Transverse colon (tissue), 4 donors: ENCODE results near the gene CNPY2. TPM values are rescaled to one million over a fixed set of nuclear protein-coding genes. Genes with fewer than 3 reads are reported as not detected.

ENCODE experiments used
- DNase-seq: peaks from one replicate; pipeline ENCODE4 v3.0.0-alpha.2; 2019
- H3K27ac ChIP-seq, 4 donors: fragments of 200-600 bp; sonication (generic); 2 replicates each; pipeline ENCODE4 v1.5.1; 2016 to 2018; ENCODE audit warnings: inconsistent platforms in 4 of 4
- H3K27me3 ChIP-seq: fragments of 200-600 bp; sonication (generic); 2 replicates; pipeline ENCODE4 v1.5.1; 2017; ENCODE audit warnings: inconsistent platforms
- H3K36me3 ChIP-seq, 4 donors: fragments of 200-600 bp; sonication (generic); 2 replicates each; pipeline ENCODE4 v1.5.1; 2017 to 2019; ENCODE audit warnings: inconsistent platforms in 4 of 4
- H3K4me1 ChIP-seq, 4 donors: fragments of 200-600 bp; sonication (generic); 2 replicates each; pipeline ENCODE4 v1.5.1; 2017 to 2020; ENCODE audit warnings: inconsistent platforms in 4 of 4
- H3K4me3 ChIP-seq, 4 donors: fragments of 200-600 bp; sonication (generic); 1 replicate in 1 of 4; 2 replicates in 3 of 4; pipeline versions ENCODE4 v1.5.1 to v1.6.1; 2017 to 2019; ENCODE audit warnings: inconsistent platforms in 4 of 4
- H3K9me3 ChIP-seq, 2 donors: fragments of 200-600 bp; sonication (generic); 2 replicates each; pipeline ENCODE4 v1.5.1; 2017 to 2019; ENCODE audit warnings: inconsistent platforms in 2 of 2
- CTCF ChIP-seq, 5 experiments: fragments of 200-600 bp in 3 of 5; fragments of 450-650 bp in 2 of 5; sonication (generic) in 3 of 5; IDR thresholded peaks; 1 replicate in 2 of 5; 2 replicates in 3 of 5; pipeline ENCODE4 v1.5.1; 2016 to 2017; ENCODE audit warnings: antibody characterized with exemption in 5 of 5, inconsistent platforms in 3 of 5, mild to moderate bottlenecking in 2 of 5, moderate library complexity in 1 of 5
- EP300 ChIP-seq: sonication (generic); formaldehyde crosslinking; IDR thresholded peaks from one replicate; pipeline ENCODE4 v1.6.1; 2017; ENCODE audit warnings: antibody characterized with exemption, low read depth
- POLR2A ChIP-seq: fragments of 450-650 bp; IDR thresholded peaks from one replicate; pipeline ENCODE4 v1.6.1; 2016; ENCODE audit warnings: antibody characterized with exemption, mild to moderate bottlenecking, moderate library complexity
- POLR2AphosphoS5 ChIP-seq, 3 donors: sonication (generic); formaldehyde crosslinking; IDR thresholded peaks; one replicate each; pipeline ENCODE4 v1.6.1; 2016; ENCODE audit warnings: antibody characterized with exemption in 3 of 3
- WGBS, 2 donors: methylation state at CpG; one replicate each; pipeline ENCODE4 v1.1.5; 2018; ENCODE audit warnings: low coverage in 1 of 2; 5-methylcytosine and 5-hydroxymethylcytosine counted together
- in situ Hi-C, 4 donors: fragments of 200-750 bp; cut with MboI; loops; one replicate each; pipeline versions ENCODE4 v1.15.0 to v1.15.1; 2017; ENCODE audit warnings: low sequenced_read_pairs in 3 of 4, low pct_ligation_motif_present in 1 of 4, low pct_unique_long_range_greater_than_20kb in 1 of 4
- intact Hi-C: fragments of 100-400 bp; cut with DNase I; formaldehyde crosslinking; loops from one replicate; pipeline ENCODE4 v1.15.1; 2023; ENCODE audit warnings: low total_unique reads
- total RNA-seq, 4 donors: library from RNA; depleted of rRNA; stranded (reverse); fragments of >200 nt; gene quantifications; one replicate each; pipeline ENCODE4 v1.1.0, GENCODE V29; 2016

Gene CNPY2
- total RNA-seq, 4 donors from 2014 or later: 34.0 to 87.2 (median 51.8) TPM

GRCh38 chr12:56334490-56334793 is 18.7 kb upstream of the CNPY2 start:
- Histone ChIP-seq H3K27me3 (no peaks in the 10 kb centered on the region), H3K36me3 (no peaks in the 10 kb centered on the region), H3K4me3 (peak overlapping the region; percentile 26 to 73 (median 52)), H3K27ac (peak overlapping the region; percentile 88 to 96 (median 94)), H3K4me1 (peaks cover 0 to 11% (median 3%) of the 10 kb centered on the region in 4 donors), H3K9me3 (no peaks in the 10 kb centered on the region)
- no peak for TF ChIP-seq POLR2AphosphoS5 (IDR thresholded peaks at IDR 0.05)
- TF ChIP-seq EP300: no peak
- no peak for TF ChIP-seq CTCF (IDR thresholded peaks at IDR 0.05)
- no peak for TF ChIP-seq POLR2A
- WGBS, 2 donors: 7 to 20% methylated on average over 1 to 6 of the region's 6 CpGs
- DNase-seq: no peak
- intact Hi-C loops: no loop called here
- in situ Hi-C loops: loop anchor here in 1 of 4 donors (25.0 kb wide), 1 partner anchor 128 kb away; the partner anchor contains the start of genes MIP and SPRYD4

- intact Hi-C loops: no loop called here
- Histone ChIP-seq H3K4me1 (peaks cover 0 to 11% (median 3%) of the 10 kb centered on the region in 4 donors), H3K36me3 (no peaks in the 10 kb centered on the region), H3K9me3 (no peaks in the 10 kb centered on the region), H3K4me3 (peak within 1 kb of the TSS; percentile 45 to 73 (median 52)), H3K27me3 (no peaks in the 10 kb centered on the region), H3K27ac (peak within 1 kb of the TSS; percentile 88 to 96 (median 94))
- 1% methylated on average over 27 to 45 of the region's 45 CpGs for WGBS, 2 donors
- peak; percentile 64 for TF ChIP-seq POLR2A
- no peak for TF ChIP-seq EP300
- TF ChIP-seq CTCF (IDR thresholded peaks at IDR 0.05): peak; percentile 53 to 75 (median 65)
- TF ChIP-seq POLR2AphosphoS5 (IDR thresholded peaks at IDR 0.05): peak; percentile 78 to 85 (median 82)
- in situ Hi-C loops: loop anchor here in 1 of 4 donors (25.0 kb wide), 1 partner anchor 128 kb away; the partner anchor contains the start of genes MIP and SPRYD4
- peak; percentile 96 for DNase-seq
Observed at GRCh38 chr12:56333679-56334489, 18.1 kb upstream of the CNPY2 start, which contains the start of gene PAN2. PAN2 (minus strand) TSS chr12:56334000; CDS start chr12:56333094, 906 bp downstream.

- TF ChIP-seq EP300 (no peak), CTCF (IDR thresholded peaks at IDR 0.05) (no peak), POLR2A (no peak), POLR2AphosphoS5 (IDR thresholded peaks at IDR 0.05) (no peak)
- DNase-seq: no peak
- H3K27ac ChIP-seq: peak overlapping the region; percentile 88 to 96 (median 94)
- no peaks in the 10 kb centered on the region for H3K36me3 ChIP-seq
- intact Hi-C loops: no loop called here
- in situ Hi-C loops: loop anchor here in 1 of 4 donors (25.0 kb wide), 1 partner anchor 129 kb away; the partner anchor contains the start of genes MIP and SPRYD4
- peak overlapping the region; percentile 45 to 73 (median 52) for H3K4me3 ChIP-seq
- H3K9me3 ChIP-seq: no peaks in the 10 kb centered on the region
- peaks cover 0 to 11% (median 3%) of the 10 kb centered on the region in 4 donors for H3K4me1 ChIP-seq
- WGBS, 2 donors: 21% methylated on average over 8 of the region's 8 CpGs; no CpG with 5 or more reads in 1 of the 2 donors
- no peaks in the 10 kb centered on the region for H3K27me3 ChIP-seq
Observed at GRCh38 chr12:56333197-56333678, 17.4 kb upstream of the CNPY2 start.
